GM19043 (cell line): ENCODE results near the gene MAN2B2.
"Not testable (repeated sequence)": the region's sequence is repeated elsewhere in the genome, so short reads cannot be mapped to it uniquely, and the experiment has no call there.

Source experiments
- ATAC-seq: cut with Tn5 transposase; IDR thresholded peaks from one replicate; pipeline ENCODE4 v1.9.1; 2021; ENCODE audit warnings: low read depth; ENCODE audit not compliant: unreplicated experiment

Gene MAN2B2

GRCh38 chr4:6662591-6662990, 87.6 kb downstream of the MAN2B2 start:
- no peak for ATAC-seq

GRCh38 chr4:6663596-6664393, 88.8 kb downstream of the MAN2B2 start:
- ATAC-seq = no peak

GRCh38 chr4:6665320-6665654, 90.3 kb downstream of the MAN2B2 start:
- no peak for ATAC-seq

GRCh38 chr4:6668391-6668790, 93.4 kb downstream of the MAN2B2 start:
- ATAC-seq = no peak

- ATAC-seq = no peak
Measured at GRCh38 chr4:6671648-6672047, 96.7 kb downstream of the MAN2B2 start.

GRCh38 chr4:6672131-6672530, 97.1 kb downstream of the MAN2B2 start:
- no peak for ATAC-seq

GRCh38 chr4:6672541-6673190, 97.7 kb downstream of the MAN2B2 start:
- ATAC-seq = not testable (repeated sequence)
